IMR-90 (cell line): Measurements from ENCODE around the gene ADAMTS12. TPM values are rescaled to one million over a fixed set of nuclear protein-coding genes. Genes with fewer than 3 reads are reported as not detected.

ENCODE experiments used
- ATAC-seq: fragments of 200-7000 bp; cut with Tn5 transposase; 2 replicates; pipeline ENCODE4 v1.9.1; 2020; ENCODE audit warnings: low read depth, mild to moderate bottlenecking, moderate library complexity
- BruUV-seq: library from RNA; stranded (reverse); fragments of 400-500 nt; replicated peaks from 2 replicates; lab custom pipeline; 2021; lab: Mats Ljungman, UMichigan
- CTCF ChIA-PET: fragments of 300-600 bp; formaldehyde crosslinking; extraction: SDS; loops from one replicate; lab custom pipeline; 2021; ENCODE audit warnings: antibody characterized with exemption; lab: Yijun Ruan, JAX
- POLR2A ChIA-PET: fragments of 300-600 bp; sonication (Branson Sonifier 250); formaldehyde crosslinking; loops from one replicate; lab custom pipeline; 2022; ENCODE audit warnings: antibody characterized with exemption; ENCODE audit not compliant: unreplicated experiment; lab: Charles Lee
- DNase-seq: peaks from one replicate; pipeline ENCODE4 v3.0.0; 2013
- H2AFZ ChIP-seq: replicated peaks from 2 replicates; pipeline ENCODE3; 2013; ENCODE audit warnings: low read length, mild to moderate bottlenecking; ENCODE audit not compliant: poor library complexity
- H2AK5ac ChIP-seq: 2 replicates; pipeline ENCODE4 v1.6.1; 2013; ENCODE audit warnings: low read depth, low read length, inconsistent platforms
- H2AK9ac ChIP-seq: replicated peaks from 2 replicates; pipeline ENCODE3; 2013; ENCODE audit warnings: mild to moderate bottlenecking, low read depth, low read length, moderate library complexity; ENCODE audit not compliant: poor library complexity
- H2BK120ac ChIP-seq: 2 replicates; pipeline ENCODE4 v1.6.1; 2013; ENCODE audit warnings: low read depth, low read length, inconsistent platforms
- H2BK15ac ChIP-seq: 3 replicates; pipeline ENCODE4 v1.6.1; 2013; ENCODE audit warnings: low read depth, low read length, inconsistent platforms
- H2BK20ac ChIP-seq: 2 replicates; pipeline ENCODE4 v1.6.1; 2013; ENCODE audit warnings: low read depth, mild to moderate bottlenecking, inconsistent platforms, low read length, moderate library complexity
- H2BK5ac ChIP-seq: 2 replicates; pipeline ENCODE4 v1.6.1; 2013; ENCODE audit warnings: mild to moderate bottlenecking, low read depth, low read length, inconsistent platforms; ENCODE audit not compliant: poor library complexity, severe bottlenecking
- H3K14ac ChIP-seq: replicated peaks from 2 replicates; pipeline ENCODE4 v1.6.1; 2013; ENCODE audit warnings: low read depth, low read length, inconsistent platforms
- H3K18ac ChIP-seq: 2 replicates; pipeline ENCODE4 v1.6.1; 2013; ENCODE audit warnings: low read depth, low read length, control low read depth
- H3K23ac ChIP-seq: 2 replicates; pipeline ENCODE4 v1.6.1; 2013; ENCODE audit warnings: low read depth, low read length, inconsistent platforms
- H3K27ac ChIP-seq: 2 replicates; pipeline ENCODE4 v1.5.1; 2013; ENCODE audit warnings: mild to moderate bottlenecking, control low read depth, low read length; ENCODE audit not compliant: insufficient read depth
- H3K27me3 ChIP-seq: 2 replicates; pipeline ENCODE4 v1.6.1; 2013; ENCODE audit warnings: low read length; ENCODE audit not compliant: control insufficient read depth, insufficient read depth
- H3K36me3 ChIP-seq: 2 replicates; pipeline ENCODE4 v1.6.1; 2013; ENCODE audit warnings: low read length, mixed read lengths; ENCODE audit not compliant: control insufficient read depth, insufficient read depth
- H3K4ac ChIP-seq: 2 replicates; pipeline ENCODE4 v1.6.1; 2013; ENCODE audit warnings: low read depth, low read length, inconsistent platforms
- H3K4me1 ChIP-seq: 2 replicates; pipeline ENCODE4 v1.6.1; 2013; ENCODE audit warnings: low read length, mixed read lengths; ENCODE audit not compliant: control insufficient read depth, insufficient read depth
- H3K4me2 ChIP-seq: 2 replicates; pipeline ENCODE4 v1.6.1; 2013; ENCODE audit warnings: low read depth, mild to moderate bottlenecking, control low read depth, low read length, moderate library complexity
- H3K4me3 ChIP-seq: 2 replicates; pipeline ENCODE4 v1.5.1; 2013; ENCODE audit warnings: low read depth, mild to moderate bottlenecking, control low read depth, low read length, moderate library complexity; ENCODE audit not compliant: insufficient read depth
- H3K56ac ChIP-seq: 2 replicates; pipeline ENCODE4 v1.6.1; 2013; ENCODE audit warnings: low read length, inconsistent platforms; ENCODE audit not compliant: insufficient read depth; ENCODE audit errors: extremely low read depth
- H3K79me1 ChIP-seq, 2 experiments: 2 replicates each; pipeline ENCODE4 v1.6.1; 2013; ENCODE audit warnings: low read length in 2 of 2, inconsistent platforms in 1 of 2, low read depth in 1 of 2
- H3K9ac ChIP-seq: 2 replicates; pipeline ENCODE4 v1.6.1; 2013; ENCODE audit warnings: low read depth, low read length, control low read depth
- H3K9me1 ChIP-seq: 2 replicates; pipeline ENCODE4 v1.6.1; 2013; ENCODE audit warnings: low read length, inconsistent platforms; ENCODE audit not compliant: insufficient read depth
- H3K9me3 ChIP-seq: 2 replicates; pipeline ENCODE4 v1.6.1; 2013; ENCODE audit warnings: low read length; ENCODE audit not compliant: control insufficient read depth, insufficient read depth
- H4K20me1 ChIP-seq: 2 replicates; pipeline ENCODE4 v1.6.1; 2013; ENCODE audit warnings: low read length, inconsistent platforms; ENCODE audit not compliant: insufficient read depth
- H4K5ac ChIP-seq: 2 replicates; pipeline ENCODE4 v1.6.1; 2013; ENCODE audit warnings: mild to moderate bottlenecking, low read depth, low read length, control low read depth
- H4K8ac ChIP-seq, 2 experiments: 2 replicates each; pipeline ENCODE4 v1.6.1; 2013; ENCODE audit warnings: low read depth in 2 of 2, low read length in 2 of 2, control low read depth in 1 of 2, inconsistent platforms in 1 of 2
- H4K91ac ChIP-seq: 2 replicates; pipeline ENCODE4 v1.6.1; 2013; ENCODE audit warnings: low read depth, low read length, inconsistent platforms; ENCODE audit not compliant: insufficient read depth
- BHLHE40 ChIP-seq: fragments of 150-350 bp; IDR thresholded peaks from 2 replicates; pipeline ENCODE4 v1.6.1; 2016; ENCODE audit warnings: mild to moderate bottlenecking, low read depth, low read length
- CEBPB ChIP-seq: IDR thresholded peaks from 2 replicates; pipeline ENCODE4 v1.6.1; 2012; ENCODE audit warnings: low read depth, low read length, improper control_type of control experiment
- CHD1 ChIP-seq: IDR thresholded peaks from 2 replicates; pipeline ENCODE4 v1.6.1; 2012; ENCODE audit warnings: low read depth, low read length, improper control_type of control experiment
- MXI1 ChIP-seq: IDR thresholded peaks from 2 replicates; pipeline ENCODE4 v1.6.1; 2012; ENCODE audit warnings: low read depth, mild to moderate bottlenecking, low read length, moderate library complexity, borderline replicate concordance
- RCOR1 ChIP-seq: IDR thresholded peaks from 2 replicates; pipeline ENCODE4 v1.6.1; 2012; ENCODE audit warnings: mild to moderate bottlenecking, low read length, improper control_type of control experiment; ENCODE audit not compliant: insufficient replicate concordance
- WGBS, 2 experiments: methylation state at CpG; one replicate each; pipeline versions ENCODE4 v1.1.5 to v1.1.7; 2013; ENCODE audit warnings: missing lambda C conversion rate in 2 of 2; ENCODE audit not compliant: insufficient read length in 1 of 2; ENCODE audit errors: extremely low coverage in 2 of 2; 5-methylcytosine and 5-hydroxymethylcytosine counted together
- dilution Hi-C: fragments of 300-500 bp; cut with HindIII; formaldehyde crosslinking; loops from one replicate; pipeline ENCODE4 v1.14.3; 2018; ENCODE audit warnings: low sequenced_read_pairs; ENCODE audit not compliant: unreplicated experiment
- in situ Hi-C: fragments of 300-500 bp; cut with MboI; formaldehyde crosslinking; loops from 3 replicates; pipeline ENCODE4 v1.14.3; 2019; ENCODE audit warnings: low sequenced_read_pairs, inconsistent platforms, mixed read lengths
- intact Hi-C: fragments of 100-400 bp; cut with micrococcal nuclease; formaldehyde crosslinking; loops from 2 replicates; pipeline ENCODE4 v1.10.0; 2022
- polyA plus RNA-seq, 3 experiments: library from polyadenylated mRNA; depleted of rRNA; stranded (reverse); fragments of >200 nt; gene quantifications; 2 replicates each; pipeline ENCODE4 v1.2.3, GENCODE V29; 2012; ENCODE audit warnings: low replicate concordance in 1 of 3
- total RNA-seq: library from RNA; depleted of rRNA; stranded (reverse); fragments of >200 nt; gene quantifications from 2 replicates; pipeline ENCODE4 v1.2.3, GENCODE V29; 2012
- TF ChIP-seq, protein P1 (sequence below): fragments of 150-350 bp; IDR thresholded peaks from 2 replicates; pipeline ENCODE4 v1.6.1; 2017; ENCODE audit warnings: mild to moderate bottlenecking, antibody characterized with exemption, low read length, low read depth

The ADAMTS12 gene
- total and polyA plus RNA-seq, 2 of the 4 experiments (the other 2 are of a cell fraction): 27.3 to 51.3 TPM

DNA sequence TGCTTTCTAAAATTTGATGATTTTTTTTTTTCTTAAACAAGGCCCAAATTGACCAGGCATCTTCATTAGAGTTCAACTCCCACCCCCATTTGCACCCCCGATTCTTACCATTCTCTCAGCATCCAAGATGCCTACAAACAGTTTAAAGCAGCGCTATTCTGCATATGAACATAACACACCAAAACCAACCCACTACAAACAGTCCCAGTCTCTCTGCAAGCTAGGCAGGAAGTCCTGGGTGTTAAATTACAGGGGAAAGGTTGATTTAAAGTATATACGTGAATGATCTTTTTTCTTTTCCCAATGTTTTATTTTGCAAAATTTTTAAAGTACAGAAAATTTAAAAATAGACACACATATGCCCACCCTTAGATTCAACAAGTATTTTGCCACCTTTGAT lies 127.0 kb downstream of the ADAMTS12 start:
- Histone ChIP-seq H2AFZ (no peak overlapping the region), H3K4me3 (no peak overlapping the region), H3K4me2 (no peak overlapping the region), H2BK120ac (no peak overlapping the region), H2AK5ac (no peak overlapping the region), H3K56ac (no peak overlapping the region), H3K27ac (no peak overlapping the region), H3K79me1 (peaks cover 0 to 13% of the 10 kb centered on the region in 2 experiments; a peak in 2 of 4 replicates), H2BK15ac (no peak overlapping the region), H2AK9ac (no peak overlapping the region), H3K27me3 (no peaks in the 10 kb centered on the region), H4K91ac (no peak overlapping the region), H3K4ac (no peak overlapping the region), H3K18ac (no peak overlapping the region), H2BK5ac (no peak overlapping the region), H2BK20ac (no peak overlapping the region), H3K4me1 (peaks cover 8% of the 10 kb centered on the region), H4K5ac (no peak overlapping the region), H3K9me1 (peaks cover 8% of the 10 kb centered on the region), H4K20me1 (no peaks in the 10 kb centered on the region), H3K9me3 (no peaks in the 10 kb centered on the region), H3K9ac (no peak overlapping the region), H3K14ac (no peak overlapping the region), H3K36me3 (no peaks in the 10 kb centered on the region), H4K8ac (no peak overlapping the region), H3K23ac (no peak overlapping the region)
- ATAC-seq (no peak), DNase-seq (no peak)
- dilution Hi-C loops (no loop called here), intact Hi-C loops (no loop called here), in situ Hi-C loops (no loop called here)
- no CpG with 5 or more reads among the region's 3 CpGs for WGBS, 2 experiments
- BruUV-seq: no TSS peak
- ChIA-PET CTCF (no interaction called here), POLR2A (no interaction called here)
- TF ChIP-seq, protein P1, sequence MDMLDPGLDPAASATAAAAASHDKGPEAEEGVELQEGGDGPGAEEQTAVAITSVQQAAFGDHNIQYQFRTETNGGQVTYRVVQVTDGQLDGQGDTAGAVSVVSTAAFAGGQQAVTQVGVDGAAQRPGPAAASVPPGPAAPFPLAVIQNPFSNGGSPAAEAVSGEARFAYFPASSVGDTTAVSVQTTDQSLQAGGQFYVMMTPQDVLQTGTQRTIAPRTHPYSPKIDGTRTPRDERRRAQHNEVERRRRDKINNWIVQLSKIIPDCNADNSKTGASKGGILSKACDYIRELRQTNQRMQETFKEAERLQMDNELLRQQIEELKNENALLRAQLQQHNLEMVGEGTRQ: no peak
- TF ChIP-seq CEBPB: no peak
- TF ChIP-seq RCOR1: no peak
- no peak for TF ChIP-seq BHLHE40
- no peak for TF ChIP-seq CHD1
- TF ChIP-seq MXI1: no peak
